SK-N-SH (cell line): ENCODE results near the gene TFAP2D.

Experiments used
- CTCF ChIP-seq: fragments of 200-600 bp; sonication (generic); IDR thresholded peaks from 2 replicates; pipeline ENCODE4 v1.6.1; 2017; ENCODE audit warnings: antibody characterized with exemption, mild to moderate bottlenecking, moderate library complexity
- EP300 ChIP-seq, 2 experiments: IDR thresholded peaks; 2 replicates each; pipeline versions ENCODE4 v1.4.0 to v1.6.1; 2012; ENCODE audit warnings: borderline replicate concordance in 1 of 2, low read depth in 1 of 2, low read length in 1 of 2
- EZH2phosphoT487 ChIP-seq: fragments of 200-600 bp; sonication (generic); IDR thresholded peaks from 2 replicates; pipeline ENCODE4 v1.6.1; 2017; ENCODE audit warnings: low read depth, mixed run types, mild to moderate bottlenecking, antibody characterized with exemption, moderate library complexity, borderline replicate concordance
- FOXM1 ChIP-seq: IDR thresholded peaks from 2 replicates; pipeline ENCODE4 v1.4.0; 2012; ENCODE audit warnings: low read depth, mild to moderate bottlenecking
- GATA2 ChIP-seq: sonication (generic); formaldehyde crosslinking; IDR thresholded peaks from 2 replicates; pipeline ENCODE4 v1.5.0; 2020; ENCODE audit warnings: mild to moderate bottlenecking, missing genetic modification reagents
- MAX ChIP-seq: IDR thresholded peaks from 2 replicates; pipeline ENCODE4 v1.4.0; 2012; ENCODE audit warnings: low read depth
- MEF2A ChIP-seq: IDR thresholded peaks from 2 replicates; pipeline ENCODE4 v1.4.0; 2012; ENCODE audit warnings: low read depth, borderline replicate concordance
- POLR2AphosphoS5 ChIP-seq: IDR thresholded peaks from 2 replicates; pipeline ENCODE4 v1.6.1; 2012; ENCODE audit warnings: low read depth, low read length
- REST ChIP-seq: IDR thresholded peaks from 2 replicates; pipeline ENCODE4 v1.6.1; 2012; ENCODE audit warnings: mild to moderate bottlenecking, low read depth, low read length, moderate library complexity
- RFX5 ChIP-seq: IDR thresholded peaks from 2 replicates; pipeline ENCODE4 v1.6.1; 2012; ENCODE audit warnings: mild to moderate bottlenecking, improper control_type of control experiment, low read length
- SIN3A ChIP-seq: IDR thresholded peaks from 2 replicates; pipeline ENCODE4 v1.6.1; 2012; ENCODE audit warnings: low read depth, mild to moderate bottlenecking, low read length, moderate library complexity, borderline replicate concordance
- TCF12 ChIP-seq: IDR thresholded peaks from 2 replicates; pipeline ENCODE4 v1.4.0; 2012
- YY1 ChIP-seq: IDR thresholded peaks from 2 replicates; pipeline ENCODE4 v1.4.0; 2012; ENCODE audit warnings: low read depth, mild to moderate bottlenecking

- TF ChIP-seq CTCF = no peak
- no peak for TF ChIP-seq YY1
- no peak for TF ChIP-seq RFX5
- TF ChIP-seq SIN3A = no peak
- no peak for TF ChIP-seq MAX
- no peak for TF ChIP-seq FOXM1
- no peak for TF ChIP-seq EZH2phosphoT487
- no peak for TF ChIP-seq REST
- no peak for TF ChIP-seq EP300 (IDR thresholded peaks at IDR 0.05; ENCODE audit: borderline replicate concordance in 1 of 2, low read depth in 1 of 2, low read length in 1 of 2)
- TF ChIP-seq TCF12 = no peak
- TF ChIP-seq POLR2AphosphoS5 = no peak
- no peak for TF ChIP-seq MEF2A
- no peak for TF ChIP-seq GATA2
Measured at GRCh38 chr6:50689210-50689609, 24.1 kb upstream of the TFAP2D start.
